ENCODE measurements around the gene FAM53B. TPM values are rescaled to one million over a fixed set of nuclear protein-coding genes. Genes with fewer than 3 reads are reported as not detected.

FAM53B gene
- total RNA-seq, 4 donors from 2014 or later: 140 to 253 (median 192) TPM

- in situ Hi-C loops (cut with MboI; ENCODE audit: low sequenced_read_pairs in 4 of 4) (loop anchor here in 2 of 4 donors (25.0 kb wide), 1 partner anchor 96 kb away; the partner anchor contains the start of gene FAM53B (in 2 of the 2)), intact Hi-C loops (cut with DNase I; ENCODE audit: low total_unique reads) (loop anchor here (2.0 to 10.0 kb wide), 2 partner anchors 19 to 273 kb away; no protein-coding TSS in a partner anchor)
- H3K4me1 ChIP-seq: peaks cover 60 to 67% of the 10 kb centered on the region in 2 donors
- no peak for TF ChIP-seq CTCF (IDR thresholded peaks at IDR 0.05 in 4 of 5, conservative IDR thresholded peaks at IDR 0.05 in 1 of 5)
- TF ChIP-seq POLR2A (IDR thresholded peaks at IDR 0.05): no peak
- H3K36me3 ChIP-seq: no peaks in the 10 kb centered on the region
- no peak overlapping the region for H3K4me3 ChIP-seq
- H3K27ac ChIP-seq: peak overlapping the region; percentile 22 to 64 (median 26)
- DNase-seq (no peak), ATAC-seq (peak; percentile 20 to 25)
- H3K27me3 ChIP-seq: no peaks in the 10 kb centered on the region
- no peaks in the 10 kb centered on the region for H3K9me3 ChIP-seq
These were observed 102.7 kb downstream of the FAM53B start for GRCh38 chr10:124641282-124642087.

- ATAC-seq (no peak), DNase-seq (no peak)
- peaks cover 52 to 59% of the 10 kb centered on the region in 2 donors for H3K4me1 ChIP-seq
- no peaks in the 10 kb centered on the region for H3K27me3 ChIP-seq
- no peaks in the 10 kb centered on the region for H3K36me3 ChIP-seq
- H3K9me3 ChIP-seq: no peaks in the 10 kb centered on the region
- intact Hi-C loops (cut with DNase I; ENCODE audit: low total_unique reads): loop anchor here (2.0 to 10.0 kb wide), 2 partner anchors 20 to 274 kb away; no protein-coding TSS in a partner anchor
- no peak overlapping the region for H3K4me3 ChIP-seq
- peak overlapping the region in 2 of 4 donors; percentile 25 to 64 for H3K27ac ChIP-seq
- in situ Hi-C loops (cut with MboI; ENCODE audit: low sequenced_read_pairs in 4 of 4): loop anchor here in 2 of 4 donors (25.0 kb wide), 1 partner anchor 97 kb away; the partner anchor contains the start of gene FAM53B (in 2 of the 2)
- TF ChIP-seq POLR2A (IDR thresholded peaks at IDR 0.05) (no peak), CTCF (IDR thresholded peaks at IDR 0.05 in 4 of 5, conservative IDR thresholded peaks at IDR 0.05 in 1 of 5) (no peak)
These were observed 103.5 kb downstream of the FAM53B start for GRCh38 chr10:124640538-124641231.

GRCh38 chr10:124640056-124640455 is 104.1 kb downstream of the FAM53B start:
- DNase-seq: no peak

More at GRCh38 chr10:124640056-124640455, 104.1 kb downstream of the FAM53B start:
- intact Hi-C loops (cut with DNase I; ENCODE audit: low total_unique reads) (loop anchor here (2.0 to 10.0 kb wide), 2 partner anchors 21 to 275 kb away; no protein-coding TSS in a partner anchor), in situ Hi-C loops (cut with MboI; ENCODE audit: low sequenced_read_pairs in 4 of 4) (loop anchor here in 2 of 4 donors (25.0 kb wide), 1 partner anchor 97 kb away; the partner anchor contains the start of gene FAM53B (in 2 of the 2))
- Histone ChIP-seq H3K27me3 (no peaks in the 10 kb centered on the region), H3K27ac (peak overlapping the region in 1 of 4 donors; percentile 64), H3K9me3 (no peaks in the 10 kb centered on the region), H3K36me3 (no peaks in the 10 kb centered on the region), H3K4me1 (peaks cover 46 to 54% of the 10 kb centered on the region in 2 donors), H3K4me3 (no peak overlapping the region)
- no peak for TF ChIP-seq CTCF (IDR thresholded peaks at IDR 0.05 in 4 of 5, conservative IDR thresholded peaks at IDR 0.05 in 1 of 5)
- no peak for TF ChIP-seq POLR2A (IDR thresholded peaks at IDR 0.05)
- ATAC-seq: no peak

Measured in gastrocnemius medialis (tissue), 4 donors.